ENCODE measurements around the gene MYB. TPM values are rescaled to one million over a fixed set of nuclear protein-coding genes. Genes with fewer than 3 reads are reported as not detected.
A peak's percentile ranks its signal among the peaks of the same experiment; 100 is the strongest.

Gene MYB
- total RNA-seq, 4 donors from 2014 or later: 0.18 to 4.0 (median 0.59) TPM; not detected in 1

- DNase-seq: no peak
- Histone ChIP-seq H3K27ac (no peak overlapping the region), H3K27me3 (peaks cover 0 to 43% of the 10 kb centered on the region in 2 donors), H3K4me1 (peaks cover 0 to 19% of the 10 kb centered on the region in 2 donors), H3K4me3 (peak overlapping the region; percentile 6 to 47), H3K9me3 (no peaks in the 10 kb centered on the region), H3K36me3 (no peaks in the 10 kb centered on the region)
- intact Hi-C loops (cut with DNase I; ENCODE audit: low total_unique reads): no loop called here
- TF ChIP-seq, protein P1, sequence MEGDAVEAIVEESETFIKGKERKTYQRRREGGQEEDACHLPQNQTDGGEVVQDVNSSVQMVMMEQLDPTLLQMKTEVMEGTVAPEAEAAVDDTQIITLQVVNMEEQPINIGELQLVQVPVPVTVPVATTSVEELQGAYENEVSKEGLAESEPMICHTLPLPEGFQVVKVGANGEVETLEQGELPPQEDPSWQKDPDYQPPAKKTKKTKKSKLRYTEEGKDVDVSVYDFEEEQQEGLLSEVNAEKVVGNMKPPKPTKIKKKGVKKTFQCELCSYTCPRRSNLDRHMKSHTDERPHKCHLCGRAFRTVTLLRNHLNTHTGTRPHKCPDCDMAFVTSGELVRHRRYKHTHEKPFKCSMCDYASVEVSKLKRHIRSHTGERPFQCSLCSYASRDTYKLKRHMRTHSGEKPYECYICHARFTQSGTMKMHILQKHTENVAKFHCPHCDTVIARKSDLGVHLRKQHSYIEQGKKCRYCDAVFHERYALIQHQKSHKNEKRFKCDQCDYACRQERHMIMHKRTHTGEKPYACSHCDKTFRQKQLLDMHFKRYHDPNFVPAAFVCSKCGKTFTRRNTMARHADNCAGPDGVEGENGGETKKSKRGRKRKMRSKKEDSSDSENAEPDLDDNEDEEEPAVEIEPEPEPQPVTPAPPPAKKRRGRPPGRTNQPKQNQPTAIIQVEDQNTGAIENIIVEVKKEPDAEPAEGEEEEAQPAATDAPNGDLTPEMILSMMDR (IDR thresholded peaks at IDR 0.05): no peak
- TF ChIP-seq POLR2A (IDR thresholded peaks at IDR 0.05): no peak
Measured at GRCh38 chr6:135183002-135183531, 2.0 kb downstream of the MYB start.

GRCh38 chr6:135183532-135184440 is 2.7 kb downstream of the MYB start:
- Histone ChIP-seq H3K4me3 (peak overlapping the region in 1 of 2 donors; percentile 47), H3K27ac (no peak overlapping the region), H3K4me1 (peaks cover 0 to 19% of the 10 kb centered on the region in 2 donors), H3K36me3 (no peaks in the 10 kb centered on the region), H3K27me3 (peaks cover 0 to 44% of the 10 kb centered on the region in 2 donors), H3K9me3 (no peaks in the 10 kb centered on the region)
- TF ChIP-seq, protein P1 (IDR thresholded peaks at IDR 0.05): peak in 1 of 4 experiments; percentile 12
- TF ChIP-seq POLR2A (IDR thresholded peaks at IDR 0.05): no peak
- peak in 1 of 2 donors; percentile 22 for DNase-seq
- intact Hi-C loops (cut with DNase I; ENCODE audit: low total_unique reads): no loop called here

- Histone ChIP-seq H3K9me3 (no peaks in the 10 kb centered on the region), H3K27me3 (peaks cover 0 to 44% of the 10 kb centered on the region in 2 donors), H3K4me3 (no peak overlapping the region), H3K27ac (no peak overlapping the region), H3K36me3 (no peaks in the 10 kb centered on the region), H3K4me1 (peaks cover 0 to 16% of the 10 kb centered on the region in 2 donors)
- TF ChIP-seq, protein P1 (IDR thresholded peaks at IDR 0.05): no peak
- TF ChIP-seq POLR2A (IDR thresholded peaks at IDR 0.05): no peak
- intact Hi-C loops (cut with DNase I; ENCODE audit: low total_unique reads): no loop called here
- no peak for DNase-seq
Measured at GRCh38 chr6:135185483-135185882, 4.4 kb downstream of the MYB start.

GRCh38 chr6:135186255-135186654 is 5.1 kb downstream of the MYB start:
- intact Hi-C loops (cut with DNase I; ENCODE audit: low total_unique reads): no loop called here
- H3K27me3 ChIP-seq: peaks cover 0 to 44% of the 10 kb centered on the region in 2 donors
- no peaks in the 10 kb centered on the region for H3K9me3 ChIP-seq
- no peak for DNase-seq
- no peaks in the 10 kb centered on the region for H3K36me3 ChIP-seq
- H3K4me3 ChIP-seq: no peak overlapping the region
- H3K4me1 ChIP-seq: peaks cover 0 to 14% of the 10 kb centered on the region in 2 donors
- TF ChIP-seq POLR2A (IDR thresholded peaks at IDR 0.05): no peak
- TF ChIP-seq, protein P1 (IDR thresholded peaks at IDR 0.05): no peak
- no peak overlapping the region for H3K27ac ChIP-seq

- Histone ChIP-seq H3K27me3 (peaks cover 0 to 44% of the 10 kb centered on the region in 2 donors), H3K4me3 (no peak overlapping the region), H3K27ac (no peak overlapping the region), H3K9me3 (no peaks in the 10 kb centered on the region), H3K4me1 (peaks cover 0 to 12% of the 10 kb centered on the region in 2 donors), H3K36me3 (no peaks in the 10 kb centered on the region)
- intact Hi-C loops (cut with DNase I; ENCODE audit: low total_unique reads): no loop called here
- DNase-seq: no peak
- TF ChIP-seq POLR2A (IDR thresholded peaks at IDR 0.05): no peak
- TF ChIP-seq, protein P1 (IDR thresholded peaks at IDR 0.05): no peak
Measured at GRCh38 chr6:135187372-135187771, 6.3 kb downstream of the MYB start.

Data from uterus (tissue), 4 donors.